ENCODE data around the gene HOTAIR. TPM values are rescaled to one million over a fixed set of nuclear protein-coding genes. Genes with fewer than 3 reads are reported as not detected.

Gene HOTAIR
- total RNA-seq, 1 donor from 2014 or later = 6.6 TPM

- DNase-seq (ENCODE audit: low spot score) = no peak
Observed at GRCh38 chr12:53961025-53961761, 13.6 kb downstream of the HOTAIR start.

GRCh38 chr12:53960187-53961024, 14.3 kb downstream of the HOTAIR start:
- DNase-seq (ENCODE audit: low spot score) = no peak

- no peak for DNase-seq (ENCODE audit: low spot score)
Observed at GRCh38 chr12:53959314-53959713, 15.4 kb downstream of the HOTAIR start.

- no peak for DNase-seq (ENCODE audit: low spot score)
Observed at GRCh38 chr12:53958128-53958527, 16.6 kb downstream of the HOTAIR start.

- DNase-seq (ENCODE audit: low spot score) = no peak
Observed at GRCh38 chr12:53956914-53957536, 17.7 kb downstream of the HOTAIR start.

GRCh38 chr12:53956251-53956887, 18.4 kb downstream of the HOTAIR start:
- no peak for DNase-seq (ENCODE audit: low spot score)

- no peak for DNase-seq (ENCODE audit: low spot score)
Observed at GRCh38 chr12:53955776-53956250, 18.9 kb downstream of the HOTAIR start.

- DNase-seq (ENCODE audit: low spot score) = no peak
Observed at GRCh38 chr12:53955036-53955775, 19.5 kb downstream of the HOTAIR start.

GRCh38 chr12:53954694-53955035, 20.1 kb downstream of the HOTAIR start, which contains the start of gene HOXC12:
Gene HOXC12, plus strand, starts transcription at chr12:53954903. Its CDS starts 27 bp downstream, at chr12:53954930.
- no peak for DNase-seq (ENCODE audit: low spot score)

- DNase-seq (ENCODE audit: low spot score) = no peak
Observed at GRCh38 chr12:53953831-53954693, 20.7 kb downstream of the HOTAIR start.

- DNase-seq (ENCODE audit: low spot score) = no peak
Observed at GRCh38 chr12:53952871-53953734, 21.7 kb downstream of the HOTAIR start.

GRCh38 chr12:53952335-53952694, 22.4 kb downstream of the HOTAIR start:
- DNase-seq (ENCODE audit: low spot score) = no peak

- no peak for DNase-seq (ENCODE audit: low spot score)
Observed at GRCh38 chr12:53951577-53952334, 23.0 kb downstream of the HOTAIR start.

- DNase-seq (ENCODE audit: low spot score) = no peak
Observed at GRCh38 chr12:53950789-53951576, 23.8 kb downstream of the HOTAIR start.

GRCh38 chr12:53950437-53950773, 24.3 kb downstream of the HOTAIR start:
- no peak for DNase-seq (ENCODE audit: low spot score)

GRCh38 chr12:53949631-53950436, 24.9 kb downstream of the HOTAIR start:
- no peak for DNase-seq (ENCODE audit: low spot score)

Data from ureter (tissue), 1 donor.